SU-DHL-6 (cell line): ENCODE data around the gene CYSTM1.

ENCODE experiments used
- EZH2phosphoT487 ChIP-seq: fragments of 200-600 bp; sonication (generic), shearing (Covaris generic); conservative IDR thresholded peaks from 2 replicates; pipeline ENCODE4 v1.6.1; 2018; ENCODE audit warnings: mild to moderate bottlenecking, antibody characterized with exemption, low read length, moderate library complexity, mixed read lengths
- TF ChIP-seq, protein P1 (sequence below): fragments of 200-600 bp; sonication (generic); IDR thresholded peaks from one replicate; pipeline ENCODE4 v1.5.1; 2017; ENCODE audit warnings: antibody characterized with exemption, mild to moderate bottlenecking, low read length, moderate library complexity; ENCODE audit not compliant: insufficient read depth, poor library complexity, severe bottlenecking

DNA sequence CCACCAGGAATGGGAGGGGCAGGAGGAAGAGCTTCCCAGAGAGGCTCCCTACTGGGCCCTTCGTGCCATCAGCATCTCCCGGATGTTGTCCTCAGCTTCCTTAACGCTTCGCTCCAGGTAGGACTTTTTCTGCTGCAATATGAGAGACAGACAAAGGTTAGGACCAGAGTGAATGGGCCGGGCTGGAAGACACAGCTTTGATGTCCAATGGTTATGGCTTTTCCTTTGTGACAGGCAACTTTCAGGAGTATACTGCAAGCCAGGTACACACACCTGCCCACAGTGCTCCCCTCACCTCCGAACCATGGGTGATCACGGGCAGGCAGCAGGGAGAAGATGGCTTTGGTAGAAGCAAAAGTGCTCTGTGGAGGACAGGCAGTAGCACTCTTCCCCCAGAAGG is 70.9 kb downstream of the CYSTM1 start:
- TF ChIP-seq, protein P1, sequence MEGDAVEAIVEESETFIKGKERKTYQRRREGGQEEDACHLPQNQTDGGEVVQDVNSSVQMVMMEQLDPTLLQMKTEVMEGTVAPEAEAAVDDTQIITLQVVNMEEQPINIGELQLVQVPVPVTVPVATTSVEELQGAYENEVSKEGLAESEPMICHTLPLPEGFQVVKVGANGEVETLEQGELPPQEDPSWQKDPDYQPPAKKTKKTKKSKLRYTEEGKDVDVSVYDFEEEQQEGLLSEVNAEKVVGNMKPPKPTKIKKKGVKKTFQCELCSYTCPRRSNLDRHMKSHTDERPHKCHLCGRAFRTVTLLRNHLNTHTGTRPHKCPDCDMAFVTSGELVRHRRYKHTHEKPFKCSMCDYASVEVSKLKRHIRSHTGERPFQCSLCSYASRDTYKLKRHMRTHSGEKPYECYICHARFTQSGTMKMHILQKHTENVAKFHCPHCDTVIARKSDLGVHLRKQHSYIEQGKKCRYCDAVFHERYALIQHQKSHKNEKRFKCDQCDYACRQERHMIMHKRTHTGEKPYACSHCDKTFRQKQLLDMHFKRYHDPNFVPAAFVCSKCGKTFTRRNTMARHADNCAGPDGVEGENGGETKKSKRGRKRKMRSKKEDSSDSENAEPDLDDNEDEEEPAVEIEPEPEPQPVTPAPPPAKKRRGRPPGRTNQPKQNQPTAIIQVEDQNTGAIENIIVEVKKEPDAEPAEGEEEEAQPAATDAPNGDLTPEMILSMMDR: no peak
- no peak for TF ChIP-seq EZH2phosphoT487
